GM19324 (cell line): Measurements from ENCODE around the gene ST3GAL4.
"Not testable (repeated sequence)": the region's sequence is repeated elsewhere in the genome, so short reads cannot be mapped to it uniquely, and the experiment has no call there.

Source experiments
- ATAC-seq: cut with Tn5 transposase; IDR thresholded peaks from one replicate; pipeline ENCODE4 v1.9.1; 2021; ENCODE audit warnings: mild to moderate bottlenecking, moderate library complexity; ENCODE audit not compliant: unreplicated experiment, low FRiP score

ST3GAL4 gene

GRCh38 chr11:126359431-126360048, 4.1 kb downstream of the ST3GAL4 start:
- ATAC-seq, result no peak

- no peak for ATAC-seq
Measured at GRCh38 chr11:126360049-126360446, 4.6 kb downstream of the ST3GAL4 start.

- ATAC-seq, result no peak
Measured at GRCh38 chr11:126361400-126361799, 5.9 kb downstream of the ST3GAL4 start.

- no peak for ATAC-seq
Measured at GRCh38 chr11:126362879-126363655, 7.6 kb downstream of the ST3GAL4 start.

GRCh38 chr11:126363706-126364248, 8.3 kb downstream of the ST3GAL4 start:
- ATAC-seq, result no peak

- not testable (repeated sequence) for ATAC-seq
Measured at GRCh38 chr11:126364735-126365134, 9.2 kb downstream of the ST3GAL4 start.

- not testable (repeated sequence) for ATAC-seq
Measured at GRCh38 chr11:126365508-126365907, 10.0 kb downstream of the ST3GAL4 start.

- no peak for ATAC-seq
Measured at GRCh38 chr11:126366064-126366822, 10.8 kb downstream of the ST3GAL4 start.

- not testable (repeated sequence) for ATAC-seq
Measured at GRCh38 chr11:126366823-126367654, 11.6 kb downstream of the ST3GAL4 start.

- ATAC-seq, result not testable (repeated sequence)
Measured at GRCh38 chr11:126367806-126368205, 12.3 kb downstream of the ST3GAL4 start.

GRCh38 chr11:126368336-126369119, 13.0 kb downstream of the ST3GAL4 start:
- ATAC-seq, result not testable (repeated sequence)

- ATAC-seq, result no peak
Measured at GRCh38 chr11:126370016-126370415, 14.5 kb downstream of the ST3GAL4 start.

- ATAC-seq, result no peak
Measured at GRCh38 chr11:126371595-126371994, 16.1 kb downstream of the ST3GAL4 start.

GRCh38 chr11:126373389-126374066, 18.0 kb downstream of the ST3GAL4 start:
- not testable (repeated sequence) for ATAC-seq

GRCh38 chr11:126374562-126375300, 19.2 kb downstream of the ST3GAL4 start:
- not testable (repeated sequence) for ATAC-seq

- no peak for ATAC-seq
Measured at GRCh38 chr11:126375726-126376125, 20.2 kb downstream of the ST3GAL4 start.

GRCh38 chr11:126378763-126379162, 23.3 kb downstream of the ST3GAL4 start:
- no peak for ATAC-seq

GRCh38 chr11:126380909-126381308, 25.4 kb downstream of the ST3GAL4 start:
- no peak for ATAC-seq
